Stimulated activated CD8-positive, alpha-beta memory T cell treated with anti-CD3 and anti-CD28 coated beads, Interleukin-4, amount 100 ng/mL, for 48 hours (primary cell): ENCODE results near the gene C4orf54.

Experiments
- DNase-seq: peaks from one replicate; pipeline ENCODE4 v3.0.0-alpha.2; 2020

The C4orf54 gene

GRCh38 chr4:99651811-99652485 is 5.7 kb downstream of the C4orf54 start:
- no peak for DNase-seq

- DNase-seq = no peak
Observed at GRCh38 chr4:99651016-99651769, 6.4 kb downstream of the C4orf54 start.

- no peak for DNase-seq
Observed at GRCh38 chr4:99649778-99650177, 7.8 kb downstream of the C4orf54 start.

GRCh38 chr4:99649208-99649607 is 8.4 kb downstream of the C4orf54 start:
- no peak for DNase-seq

- DNase-seq = no peak
Observed at GRCh38 chr4:99648321-99648720, 9.3 kb downstream of the C4orf54 start.

- DNase-seq = no peak
Observed at GRCh38 chr4:99647071-99647470, 10.6 kb downstream of the C4orf54 start.

- no peak for DNase-seq
Observed at GRCh38 chr4:99645638-99646037, 12.0 kb downstream of the C4orf54 start.

- no peak for DNase-seq
Observed at GRCh38 chr4:99645036-99645435, 12.6 kb downstream of the C4orf54 start.

- no peak for DNase-seq
Observed at GRCh38 chr4:99644453-99644852, 13.2 kb downstream of the C4orf54 start.

- no peak for DNase-seq
Observed at GRCh38 chr4:99642725-99643489, 14.7 kb downstream of the C4orf54 start.

- DNase-seq = no peak
Observed at GRCh38 chr4:99640676-99641075, 17.0 kb downstream of the C4orf54 start.

GRCh38 chr4:99637174-99637573 is 20.5 kb downstream of the C4orf54 start:
- no peak for DNase-seq

GRCh38 chr4:99636422-99636821 is 21.2 kb downstream of the C4orf54 start:
- DNase-seq = no peak

- DNase-seq = no peak
Observed at GRCh38 chr4:99635601-99636000, 22.0 kb downstream of the C4orf54 start.

GRCh38 chr4:99634742-99635360 is 22.8 kb downstream of the C4orf54 start:
- no peak for DNase-seq

GRCh38 chr4:99633772-99634171 is 23.9 kb downstream of the C4orf54 start:
- DNase-seq = no peak

GRCh38 chr4:99630857-99631360 is 26.7 kb downstream of the C4orf54 start:
- DNase-seq = no peak

GRCh38 chr4:99629962-99630554 is 27.6 kb downstream of the C4orf54 start:
- DNase-seq = no peak

- no peak for DNase-seq
Observed at GRCh38 chr4:99628040-99628439, 29.6 kb downstream of the C4orf54 start.

- DNase-seq = no peak
Observed at GRCh38 chr4:99625369-99625768, 32.3 kb downstream of the C4orf54 start.

- no peak for DNase-seq
Observed at GRCh38 chr4:99624141-99624719, 33.4 kb downstream of the C4orf54 start.

GRCh38 chr4:99622341-99622740 is 35.3 kb downstream of the C4orf54 start:
- no peak for DNase-seq
